ENCODE results near the gene TSFM.

GRCh38 chr12:57744777-57745484 is 37.7 kb upstream of the TSFM start, which contains the start of gene TSPAN31:
- no peak for TF ChIP-seq CSDC2 (CRISPR knock-in tag; IDR thresholded peaks at IDR 0.05)
- TF ChIP-seq RARB (CRISPR knock-in tag; IDR thresholded peaks at IDR 0.05), result no peak
- TF ChIP-seq BACH2 (CRISPR knock-in tag; IDR thresholded peaks at IDR 0.05; ENCODE audit: borderline replicate concordance), result no peak
- TF ChIP-seq ESRRG (CRISPR knock-in tag; IDR thresholded peaks at IDR 0.05), result no peak; the same call in 1 of the 2 replicates
- no peak for TF ChIP-seq TSHZ2 (CRISPR knock-in tag; IDR thresholded peaks at IDR 0.05)
- TF ChIP-seq CREB5 (CRISPR knock-in tag; IDR thresholded peaks at IDR 0.05; ENCODE audit: low read depth), result no peak
- no peak for TF ChIP-seq SNAI2 (CRISPR knock-in tag; IDR thresholded peaks at IDR 0.05)
- TF ChIP-seq ARNTL (CRISPR knock-in tag; IDR thresholded peaks at IDR 0.05; ENCODE audit: borderline replicate concordance, low read depth), result no peak
- TF ChIP-seq PPARA (CRISPR knock-in tag; IDR thresholded peaks at IDR 0.05; ENCODE audit: borderline replicate concordance), result no peak
- peak; percentile 20 for TF ChIP-seq PATZ1 (CRISPR knock-in tag; IDR thresholded peaks at IDR 0.05; ENCODE audit: borderline replicate concordance)
- TF ChIP-seq POU6F1 (CRISPR knock-in tag; IDR thresholded peaks at IDR 0.05; ENCODE audit: borderline replicate concordance, low read depth), result no peak

Measured in SK-N-SH treated with all-trans-retinoic acid at 6 μM for 48 hours (cell line).